ENCODE results near the gene CSK. TPM values are rescaled to one million over a fixed set of nuclear protein-coding genes. Genes with fewer than 3 reads are reported as not detected.

CSK gene
- total RNA-seq, 2 experiments from 2014 or later, result 112 to 355 TPM

GRCh38 chr15:74850393-74850792 lies 68.5 kb downstream of the CSK start:
- POLR2A ChIA-PET, result no interaction called here
- CTCF ChIA-PET (ENCODE audit: unreplicated experiment), result no interaction called here

GRCh38 chr15:74851960-74852359 lies 70.1 kb downstream of the CSK start:
- peaks cover 63% of the 10 kb centered on the region for H3K36me3 ChIP-seq (ENCODE audit: insufficient read depth, low read length)

More at GRCh38 chr15:74850393-74850792, 68.5 kb downstream of the CSK start:
- H3K4me3 ChIP-seq (ENCODE audit: low read depth, low read length, poor library complexity, severe bottlenecking), result no peak overlapping the region
- H3K36me3 ChIP-seq (ENCODE audit: insufficient read depth, low read length), result peaks cover 61% of the 10 kb centered on the region
- DNase-seq (ENCODE audit: low spot score), result no peak
- no peaks in the 10 kb centered on the region for H3K9me3 ChIP-seq (ENCODE audit: low read length)
- H3K4me2 ChIP-seq (ENCODE audit: low read length), result no peak overlapping the region
- peaks cover 3% of the 10 kb centered on the region for H3K4me1 ChIP-seq (ENCODE audit: insufficient read depth, low read length, poor library complexity, severe bottlenecking)
- BruUV-seq (replicated peaks), result no TSS peak
- intact Hi-C loops (cut with micrococcal nuclease; ENCODE audit: unreplicated experiment), result no loop called here
- TF ChIP-seq CTCF (conservative IDR thresholded peaks at IDR 0.05; ENCODE audit: low read length) (no peak), EZH2phosphoT487 (IDR thresholded peaks at IDR 0.05; ENCODE audit: borderline replicate concordance, low read depth, low read length) (no peak)
- no peak overlapping the region for H2AFZ ChIP-seq (ENCODE audit: low read length)
- H3K9me2 ChIP-seq (ENCODE audit: insufficient read depth, low read length), result no peaks in the 10 kb centered on the region
- H3K79me2 ChIP-seq (ENCODE audit: insufficient read depth, low read depth, low read length), result no peaks in the 10 kb centered on the region
- H3K27ac ChIP-seq (ENCODE audit: low read depth, low read length, poor library complexity, severe bottlenecking), result no peak overlapping the region
- no peaks in the 10 kb centered on the region for H4K20me1 ChIP-seq (ENCODE audit: insufficient read depth, low read length)

More at GRCh38 chr15:74851960-74852359, 70.1 kb downstream of the CSK start:
- peaks cover 12% of the 10 kb centered on the region for H3K4me1 ChIP-seq (ENCODE audit: insufficient read depth, low read length, poor library complexity, severe bottlenecking)
- no peak overlapping the region for H3K27ac ChIP-seq (ENCODE audit: low read depth, low read length, poor library complexity, severe bottlenecking)
- ChIA-PET POLR2A (no interaction called here), CTCF (ENCODE audit: unreplicated experiment) (interaction anchor here (1.1 kb wide), 1 partner anchor 50 kb away, joined by 3 read pairs; no protein-coding TSS in a partner anchor)
- H3K9me2 ChIP-seq (ENCODE audit: insufficient read depth, low read length), result no peaks in the 10 kb centered on the region
- no peaks in the 10 kb centered on the region for H4K20me1 ChIP-seq (ENCODE audit: insufficient read depth, low read length)
- no peak overlapping the region for H3K4me3 ChIP-seq (ENCODE audit: low read depth, low read length, poor library complexity, severe bottlenecking)
- no peak for TF ChIP-seq EZH2phosphoT487 (IDR thresholded peaks at IDR 0.05; ENCODE audit: borderline replicate concordance, low read depth, low read length)
- TF ChIP-seq CTCF (conservative IDR thresholded peaks at IDR 0.05; ENCODE audit: low read length), result no peak
- H3K9me3 ChIP-seq (ENCODE audit: low read length), result no peaks in the 10 kb centered on the region
- H3K4me2 ChIP-seq (ENCODE audit: low read length), result no peak overlapping the region
- BruUV-seq (replicated peaks), result no TSS peak
- peaks cover 6% of the 10 kb centered on the region; the same call in 1 of the 2 replicates for H3K79me2 ChIP-seq (ENCODE audit: insufficient read depth, low read depth, low read length)
- DNase-seq (ENCODE audit: low spot score), result no peak
- intact Hi-C loops (cut with micrococcal nuclease; ENCODE audit: unreplicated experiment), result no loop called here
- no peak overlapping the region for H2AFZ ChIP-seq (ENCODE audit: low read length)

Small RNA genes lying within 50 kb of the gene (microRNA-seq; reads per million reads assigned to microRNA genes)
- gene MIR4513 (ENCODE audit: borderline replicate concordance) (not detected), gene MIR6882 (ENCODE audit: borderline replicate concordance) (6.1 reads per million)

Small RNA genes lying within 50 kb of the gene (small RNA-seq; reads per million reads assigned to genes)
- gene CPLX3, result not detected
- not detected for gene MIR4513
- gene MIR6882, result not detected

Other genes starting within 250 kb of the CSK start
- 0.80 and 7.5 TPM in 2 replicates for gene ARID3B, start 240.9 kb upstream of the CSK start, total RNA-seq (2014; rRNA removed; shearing (Covaris generic))
- gene ARID3B, start 240.9 kb upstream of the CSK start, total RNA-seq (2022), result 2.0 and 3.2 TPM in 2 replicates
- 85.1 and 86.5 TPM in 2 replicates for gene CLK3, start 166.2 kb upstream of the CSK start, total RNA-seq (2014; rRNA removed; shearing (Covaris generic))
- gene CLK3, start 166.2 kb upstream of the CSK start, total RNA-seq (2022), result 87.4 and 109 TPM in 2 replicates
- 13.4 and 15.1 TPM in 2 replicates for gene EDC3, start 86.1 kb upstream of the CSK start, total RNA-seq (2014; rRNA removed; shearing (Covaris generic))
- 43.5 and 51.4 TPM in 2 replicates for gene EDC3, start 86.1 kb upstream of the CSK start, total RNA-seq (2022)
- gene CYP1A1, start 56.6 kb upstream of the CSK start, total RNA-seq (2014; rRNA removed; shearing (Covaris generic)), result not detected in 2 replicates
- gene CYP1A1, start 56.6 kb upstream of the CSK start, total RNA-seq (2022), result 0.22 and 0.29 TPM in 2 replicates
- gene CYP1A2, start 33.2 kb upstream of the CSK start, total RNA-seq (2014; rRNA removed; shearing (Covaris generic)), result not detected in 2 replicates
- gene CYP1A2, start 33.2 kb upstream of the CSK start, total RNA-seq (2022), result not detected in 2 replicates
- 0.09 TPM in 1 of 2 replicates, not detected in the other for gene LMAN1L, start 30.8 kb downstream of the CSK start, total RNA-seq (2014; rRNA removed; shearing (Covaris generic))
- 0.37 and 0.38 TPM in 2 replicates for gene LMAN1L, start 30.8 kb downstream of the CSK start, total RNA-seq (2022)
- 0.35 and 0.57 TPM in 2 replicates for gene CPLX3, start 44.5 kb downstream of the CSK start, total RNA-seq (2014; rRNA removed; shearing (Covaris generic))
- gene CPLX3, start 44.5 kb downstream of the CSK start, total RNA-seq (2022), result 1.5 and 2.1 TPM in 2 replicates
- 22.2 and 31.7 TPM in 2 replicates for gene ULK3, start 61.1 kb downstream of the CSK start, total RNA-seq (2014; rRNA removed; shearing (Covaris generic))
- 30.2 and 46.4 TPM in 2 replicates for gene ULK3, start 61.1 kb downstream of the CSK start, total RNA-seq (2022)
- gene SCAMP2, start 91.3 kb downstream of the CSK start, total RNA-seq (2014; rRNA removed; shearing (Covaris generic)), result 21.3 and 24.6 TPM in 2 replicates
- 50.7 and 55.2 TPM in 2 replicates for gene SCAMP2, start 91.3 kb downstream of the CSK start, total RNA-seq (2022)
- 43.3 and 58.9 TPM in 2 replicates for gene MPI, start 108.0 kb downstream of the CSK start, total RNA-seq (2014; rRNA removed; shearing (Covaris generic))
- gene MPI, start 108.0 kb downstream of the CSK start, total RNA-seq (2022), result 51.3 and 67.2 TPM in 2 replicates
- gene FAM219B, start 124.8 kb downstream of the CSK start, total RNA-seq (2014; rRNA removed; shearing (Covaris generic)), result 50.9 and 52.3 TPM in 2 replicates
- gene FAM219B, start 124.8 kb downstream of the CSK start, total RNA-seq (2022), result 62.8 and 67.6 TPM in 2 replicates
- gene COX5A, start 156.0 kb downstream of the CSK start, total RNA-seq (2014; rRNA removed; shearing (Covaris generic)), result 87.2 and 168 TPM in 2 replicates
- 364 and 391 TPM in 2 replicates for gene COX5A, start 156.0 kb downstream of the CSK start, total RNA-seq (2022)
- 2.6 and 3.0 TPM in 2 replicates for gene RPP25, start 174.7 kb downstream of the CSK start, total RNA-seq (2014; rRNA removed; shearing (Covaris generic))
- gene RPP25, start 174.7 kb downstream of the CSK start, total RNA-seq (2022), result 1.8 and 2.2 TPM in 2 replicates
- 18.6 and 29.4 TPM in 2 replicates for gene SCAMP5, start 213.5 kb downstream of the CSK start, total RNA-seq (2014; rRNA removed; shearing (Covaris generic))
- 43.7 and 51.6 TPM in 2 replicates for gene SCAMP5, start 213.5 kb downstream of the CSK start, total RNA-seq (2022)
- 32.0 and 44.3 TPM in 2 replicates for gene PPCDC, start 241.5 kb downstream of the CSK start, total RNA-seq (2014; rRNA removed; shearing (Covaris generic))
- 40.3 and 48.3 TPM in 2 replicates for gene PPCDC, start 241.5 kb downstream of the CSK start, total RNA-seq (2022)

Data from OCI-LY7 (cell line).